OCI-LY7 (cell line): Measurements from ENCODE around the gene HID1. TPM values are rescaled to one million over a fixed set of nuclear protein-coding genes. Genes with fewer than 3 reads are reported as not detected.

Experiments used
- BruUV-seq: library from RNA; stranded (reverse); fragments of 400-500 nt; replicated peaks from 2 replicates; lab custom pipeline; 2021; lab: Mats Ljungman, UMichigan
- CTCF ChIA-PET: fragments of 300-600 bp; sonication (Branson Sonifier 250); formaldehyde crosslinking; loops from one replicate; lab custom pipeline; 2022; ENCODE audit warnings: antibody characterized with exemption; ENCODE audit not compliant: unreplicated experiment; lab: Charles Lee
- POLR2A ChIA-PET: fragments of 300-600 bp; sonication (Branson Sonifier 250); formaldehyde crosslinking; loops from one replicate; lab custom pipeline; 2022; ENCODE audit warnings: antibody characterized with exemption; lab: Charles Lee
- DNase-seq: peaks from one replicate; pipeline ENCODE4 v3.0.0-alpha.2; 2015; ENCODE audit warnings: low spot score
- H2AFZ ChIP-seq: fragments of 200-600 bp; sonication (generic), shearing (Covaris generic); 2 replicates; pipeline ENCODE4 v1.6.1; 2014; ENCODE audit warnings: mild to moderate bottlenecking, antibody characterized with exemption, low read length, moderate library complexity
- H3K27ac ChIP-seq: fragments of 200-600 bp; sonication (generic); 2 replicates; pipeline ENCODE4 v1.5.1; 2014; ENCODE audit warnings: mixed run types, low read depth, mild to moderate bottlenecking, moderate library complexity, low read length, inconsistent platforms; ENCODE audit not compliant: poor library complexity, severe bottlenecking
- H3K36me3 ChIP-seq: fragments of 200-600 bp; sonication (generic); 2 replicates; pipeline ENCODE4 v1.6.1; 2014; ENCODE audit warnings: mild to moderate bottlenecking, antibody characterized with exemption, low read length, moderate library complexity, mixed read lengths; ENCODE audit not compliant: insufficient read depth
- H3K4me1 ChIP-seq: fragments of 200-600 bp; sonication (generic); 2 replicates; pipeline ENCODE4 v1.5.1; 2014; ENCODE audit warnings: mild to moderate bottlenecking, low read length; ENCODE audit not compliant: insufficient read depth, poor library complexity, severe bottlenecking
- H3K4me2 ChIP-seq: fragments of 200-600 bp; sonication (generic); 2 replicates; pipeline ENCODE4 v1.6.1; 2014; ENCODE audit warnings: mild to moderate bottlenecking, low read length
- H3K4me3 ChIP-seq: fragments of 200-600 bp; sonication (generic); 2 replicates; pipeline ENCODE4 v1.5.1; 2014; ENCODE audit warnings: mild to moderate bottlenecking, low read depth, low read length; ENCODE audit not compliant: poor library complexity, severe bottlenecking
- H3K79me2 ChIP-seq: fragments of 200-600 bp; sonication (generic); 2 replicates; pipeline ENCODE4 v1.6.1; 2016; ENCODE audit warnings: low read depth, mild to moderate bottlenecking, low read length, moderate library complexity, mixed read lengths; ENCODE audit not compliant: insufficient read depth
- H3K9me2 ChIP-seq: fragments of 200-600 bp; sonication (generic); 2 replicates; pipeline ENCODE4 v1.6.1; 2016; ENCODE audit warnings: mild to moderate bottlenecking, low read length, mixed read lengths; ENCODE audit not compliant: insufficient read depth
- H3K9me3 ChIP-seq: fragments of 200-600 bp; sonication (generic); 2 replicates; pipeline ENCODE4 v1.6.1; 2014; ENCODE audit warnings: mild to moderate bottlenecking, mixed run types, low read length, mixed read lengths
- H4K20me1 ChIP-seq: fragments of 200-600 bp; sonication (generic); 2 replicates; pipeline ENCODE4 v1.6.1; 2014; ENCODE audit warnings: mild to moderate bottlenecking, antibody characterized with exemption, low read length, moderate library complexity, mixed read lengths; ENCODE audit not compliant: insufficient read depth
- EZH2phosphoT487 ChIP-seq: fragments of 200-600 bp; sonication (generic); IDR thresholded peaks from 2 replicates; pipeline ENCODE4 v1.6.1; 2018; ENCODE audit warnings: low read depth, borderline replicate concordance, mild to moderate bottlenecking, mixed run types, antibody characterized with exemption, low read length, moderate library complexity, mixed read lengths
- intact Hi-C: fragments of 100-400 bp; cut with micrococcal nuclease; formaldehyde crosslinking; loops from one replicate; pipeline ENCODE4 v1.10.0; 2022; ENCODE audit not compliant: unreplicated experiment
- total RNA-seq, 2 experiments: library from RNA; depleted of rRNA in 1 of 2; stranded (reverse); fragments of >200 nt in 1 of 2; shearing (Covaris generic) in 1 of 2; gene quantifications; 2 replicates each; pipeline ENCODE4 v1.2.3, GENCODE V29; 2014 to 2022
- TF ChIP-seq, protein P1 (sequence below): fragments of 200-600 bp; sonication (generic); conservative IDR thresholded peaks from 2 replicates; pipeline ENCODE4 v1.5.1; 2014; ENCODE audit warnings: mild to moderate bottlenecking, antibody characterized with exemption, low read length, moderate library complexity, mixed read lengths

The HID1 gene
- total RNA-seq, 2 experiments from 2014 or later, result 0.35 to 8.5 TPM

DNA sequence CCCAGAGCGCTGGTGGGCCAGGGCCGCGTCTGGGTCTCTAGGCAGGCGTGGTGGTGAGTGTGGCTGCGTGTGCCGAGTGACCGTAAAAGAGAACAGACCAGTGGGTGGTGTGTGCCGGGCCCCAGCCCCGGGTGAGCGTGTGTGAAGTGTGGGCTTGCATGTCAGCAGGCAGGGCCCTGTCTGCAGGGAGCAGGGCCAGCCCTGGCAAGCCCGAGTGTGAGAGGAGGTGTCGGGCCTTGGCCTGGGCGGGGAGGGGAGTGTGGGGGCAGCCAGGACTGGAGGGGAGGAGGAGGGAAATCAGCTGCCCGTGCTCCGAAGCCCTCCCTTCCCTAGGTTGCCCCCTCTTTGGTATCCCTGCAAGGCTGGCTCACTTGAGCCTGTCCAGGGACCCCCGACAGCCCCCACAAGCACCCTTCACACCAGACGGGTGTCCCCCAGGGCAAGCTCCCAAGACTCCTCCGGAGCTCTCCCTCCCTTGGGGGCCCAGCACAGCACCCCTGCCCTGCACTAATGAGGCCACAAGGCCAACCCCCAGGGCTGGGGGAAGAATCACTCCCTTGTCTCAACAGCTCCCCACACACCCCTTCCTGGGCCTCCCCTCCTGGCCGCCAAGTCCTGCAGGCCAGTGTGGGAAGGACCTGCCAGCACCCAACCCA lies 51.4 kb downstream of the HID1 start:
- Histone ChIP-seq H3K4me2 (no peak overlapping the region), H3K27ac (no peak overlapping the region), H3K4me3 (no peak overlapping the region), H3K36me3 (no peaks in the 10 kb centered on the region), H4K20me1 (no peaks in the 10 kb centered on the region), H3K9me3 (no peaks in the 10 kb centered on the region), H3K79me2 (no peaks in the 10 kb centered on the region), H3K9me2 (no peaks in the 10 kb centered on the region), H3K4me1 (no peaks in the 10 kb centered on the region), H2AFZ (no peak overlapping the region)
- ChIA-PET CTCF (no interaction called here), POLR2A (no interaction called here)
- no TSS peak for BruUV-seq
- no peak for DNase-seq
- intact Hi-C loops, result no loop called here
- TF ChIP-seq EZH2phosphoT487, result no peak
- TF ChIP-seq, protein P1, sequence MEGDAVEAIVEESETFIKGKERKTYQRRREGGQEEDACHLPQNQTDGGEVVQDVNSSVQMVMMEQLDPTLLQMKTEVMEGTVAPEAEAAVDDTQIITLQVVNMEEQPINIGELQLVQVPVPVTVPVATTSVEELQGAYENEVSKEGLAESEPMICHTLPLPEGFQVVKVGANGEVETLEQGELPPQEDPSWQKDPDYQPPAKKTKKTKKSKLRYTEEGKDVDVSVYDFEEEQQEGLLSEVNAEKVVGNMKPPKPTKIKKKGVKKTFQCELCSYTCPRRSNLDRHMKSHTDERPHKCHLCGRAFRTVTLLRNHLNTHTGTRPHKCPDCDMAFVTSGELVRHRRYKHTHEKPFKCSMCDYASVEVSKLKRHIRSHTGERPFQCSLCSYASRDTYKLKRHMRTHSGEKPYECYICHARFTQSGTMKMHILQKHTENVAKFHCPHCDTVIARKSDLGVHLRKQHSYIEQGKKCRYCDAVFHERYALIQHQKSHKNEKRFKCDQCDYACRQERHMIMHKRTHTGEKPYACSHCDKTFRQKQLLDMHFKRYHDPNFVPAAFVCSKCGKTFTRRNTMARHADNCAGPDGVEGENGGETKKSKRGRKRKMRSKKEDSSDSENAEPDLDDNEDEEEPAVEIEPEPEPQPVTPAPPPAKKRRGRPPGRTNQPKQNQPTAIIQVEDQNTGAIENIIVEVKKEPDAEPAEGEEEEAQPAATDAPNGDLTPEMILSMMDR, result no peak

DNA sequence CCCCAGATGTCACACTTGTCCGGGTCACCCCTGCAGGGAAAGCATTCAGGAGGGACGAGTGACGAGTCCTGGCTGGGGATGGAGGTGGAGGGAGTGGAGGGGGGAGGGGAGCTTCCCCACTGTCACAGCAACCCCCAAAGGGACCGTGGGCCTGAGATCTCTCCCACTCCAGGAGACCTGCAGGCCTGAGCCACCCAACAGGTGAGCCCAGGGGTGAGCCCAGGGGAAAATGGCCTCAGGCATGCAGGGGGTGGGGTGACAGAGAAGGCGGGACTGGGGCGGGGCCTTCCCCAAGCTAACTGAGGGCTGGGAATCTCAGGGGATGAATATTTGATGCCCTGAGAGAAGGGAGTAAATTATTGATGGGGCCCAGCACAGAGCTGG lies 51.9 kb downstream of the HID1 start:
- intact Hi-C loops, result no loop called here
- Histone ChIP-seq H3K79me2 (no peaks in the 10 kb centered on the region), H3K4me3 (no peak overlapping the region), H3K9me2 (no peaks in the 10 kb centered on the region), H4K20me1 (no peaks in the 10 kb centered on the region), H2AFZ (no peak overlapping the region), H3K4me1 (no peaks in the 10 kb centered on the region), H3K36me3 (no peaks in the 10 kb centered on the region), H3K9me3 (no peaks in the 10 kb centered on the region), H3K27ac (no peak overlapping the region), H3K4me2 (no peak overlapping the region)
- DNase-seq, result no peak
- POLR2A ChIA-PET, result no interaction called here
- TF ChIP-seq, protein P1, result no peak
- TF ChIP-seq EZH2phosphoT487, result no peak
- no TSS peak for BruUV-seq
- CTCF ChIA-PET, result no interaction called here

- DNase-seq, result no peak
- H3K9me3 ChIP-seq, result no peaks in the 10 kb centered on the region
- no peak overlapping the region for H2AFZ ChIP-seq
- H3K4me2 ChIP-seq, result no peak overlapping the region
- no peaks in the 10 kb centered on the region for H4K20me1 ChIP-seq
- ChIA-PET CTCF (no interaction called here), POLR2A (no interaction called here)
- no peaks in the 10 kb centered on the region for H3K79me2 ChIP-seq
- intact Hi-C loops, result no loop called here
- no peaks in the 10 kb centered on the region for H3K9me2 ChIP-seq
- H3K27ac ChIP-seq, result no peak overlapping the region
- no peak overlapping the region for H3K4me3 ChIP-seq
- H3K4me1 ChIP-seq, result no peaks in the 10 kb centered on the region
- no TSS peak for BruUV-seq
- TF ChIP-seq, protein P1, result no peak
- no peak for TF ChIP-seq EZH2phosphoT487
- no peaks in the 10 kb centered on the region for H3K36me3 ChIP-seq
Observed at GRCh38 chr17:74920306-74920620, 52.3 kb downstream of the HID1 start.
